Adipose tissue (tissue), 3 donors: ENCODE measurements around the gene TARP.

Experiments
- H3K27ac ChIP-seq: one replicate; pipeline ENCODE4 v1.5.1; 2013; ENCODE audit warnings: low read depth, low read length
- WGBS, 3 donors: extraction: QIAGEN DNeasy Blood & Tissue Kit; methylation state at CpG; one replicate each; pipeline ENCODE4 v1.1.7; 2013; 5-methylcytosine and 5-hydroxymethylcytosine counted together
- donor health status: healthy with polysubstance abuse.
- donor health status: Bipolar disorder and iron deficiency.
- donor health status: healthy.

The TARP gene

GRCh38 chr7:38273286-38273995, at the start of gene TARP:
TARP (minus strand) TSS chr7:38273636.
- H3K27ac ChIP-seq = no peak within 1 kb of the TSS
- WGBS, 3 donors = 32 to 79% (median 74%) methylated on average over 2 of the region's 2 CpGs

GRCh38 chr7:38323156-38323555, 49.7 kb upstream of the TARP start:
- 46 to 93% (median 57%) methylated on average over 3 of the region's 3 CpGs for WGBS, 3 donors
- no peak overlapping the region for H3K27ac ChIP-seq

- 73 to 97% (median 75%) methylated on average over 5 of the region's 5 CpGs for WGBS, 3 donors
- H3K27ac ChIP-seq = no peak overlapping the region
Observed at GRCh38 chr7:38322461-38322860, 49.0 kb upstream of the TARP start.

GRCh38 chr7:38321967-38322366, 48.5 kb upstream of the TARP start:
- WGBS, 3 donors = 94 to 100% (median 98%) methylated on average over 2 of the region's 2 CpGs

GRCh38 chr7:38321515-38321944, 48.1 kb upstream of the TARP start:
- 46 to 66% (median 58%) methylated on average over 3 of the region's 3 CpGs for WGBS, 3 donors
- H3K27ac ChIP-seq = no peak overlapping the region

More at GRCh38 chr7:38321967-38322366, 48.5 kb upstream of the TARP start:
- H3K27ac ChIP-seq = no peak overlapping the region

GRCh38 chr7:38321050-38321449, 47.6 kb upstream of the TARP start:
- H3K27ac ChIP-seq = no peak overlapping the region

GRCh38 chr7:38319873-38320272, 46.4 kb upstream of the TARP start:
- H3K27ac ChIP-seq = no peak overlapping the region
- 48 to 75% (median 48%) methylated on average over 2 of the region's 2 CpGs for WGBS, 3 donors

- 11 to 23% (median 12%) methylated on average over 4 of the region's 4 CpGs for WGBS, 3 donors
- no peak overlapping the region for H3K27ac ChIP-seq
Observed at GRCh38 chr7:38318803-38319416, 45.5 kb upstream of the TARP start.

GRCh38 chr7:38318241-38318640, 44.8 kb upstream of the TARP start:
- H3K27ac ChIP-seq = no peak overlapping the region
- WGBS, 3 donors = 55 to 69% (median 61%) methylated on average over 9 of the region's 9 CpGs

- WGBS, 3 donors = 53 to 83% (median 59%) methylated on average over 9 of the region's 9 CpGs
Observed at GRCh38 chr7:38317515-38317914, 44.1 kb upstream of the TARP start.

GRCh38 chr7:38316733-38317360, 43.4 kb upstream of the TARP start:
- H3K27ac ChIP-seq = no peak overlapping the region
- WGBS, 3 donors = 71 to 75% (median 73%) methylated on average over 8 of the region's 8 CpGs

More at GRCh38 chr7:38317515-38317914, 44.1 kb upstream of the TARP start:
- H3K27ac ChIP-seq = no peak overlapping the region

- WGBS, 3 donors = 54 to 86% (median 66%) methylated on average over 3 of the region's 3 CpGs
- no peak overlapping the region for H3K27ac ChIP-seq
Observed at GRCh38 chr7:38315410-38315809, 42.0 kb upstream of the TARP start.

GRCh38 chr7:38312821-38313220, 39.4 kb upstream of the TARP start:
- no peak overlapping the region for H3K27ac ChIP-seq
- 45 to 81% (median 46%) methylated on average over 2 of the region's 2 CpGs for WGBS, 3 donors

GRCh38 chr7:38311329-38311937, 38.0 kb upstream of the TARP start:
- no peak overlapping the region for H3K27ac ChIP-seq
- 12 to 15% (median 13%) methylated on average over 37 to 38 of the region's 38 CpGs for WGBS, 3 donors

- H3K27ac ChIP-seq = no peak overlapping the region
- 15 to 49% (median 28%) methylated on average over 6 of the region's 6 CpGs for WGBS, 3 donors
Observed at GRCh38 chr7:38310591-38311101, 37.2 kb upstream of the TARP start.

- WGBS, 3 donors = 69 to 86% (median 69%) methylated on average over 5 of the region's 5 CpGs
Observed at GRCh38 chr7:38309555-38309954, 36.1 kb upstream of the TARP start.

GRCh38 chr7:38308140-38308539, 34.7 kb upstream of the TARP start:
- 93 to 97% (median 96%) methylated on average over 2 of the region's 2 CpGs for WGBS, 3 donors
- no peak overlapping the region for H3K27ac ChIP-seq

More at GRCh38 chr7:38309555-38309954, 36.1 kb upstream of the TARP start:
- H3K27ac ChIP-seq = no peak overlapping the region

GRCh38 chr7:38307640-38308039, 34.2 kb upstream of the TARP start:
- H3K27ac ChIP-seq = no peak overlapping the region
- 49 to 87% (median 78%) methylated on average over 3 of the region's 3 CpGs for WGBS, 3 donors

GRCh38 chr7:38306914-38307313, 33.5 kb upstream of the TARP start:
- WGBS, 3 donors = 61 to 96% (median 69%) methylated on average over 2 of the region's 2 CpGs
- no peak overlapping the region for H3K27ac ChIP-seq
